ENCODE results near the gene CALML6. TPM values are rescaled to one million over a fixed set of nuclear protein-coding genes. Genes with fewer than 3 reads are reported as not detected.

The CALML6 gene
- under 1 TPM; 0.26 to 0.27 TPM for total RNA-seq

- intact Hi-C loops (cut with micrococcal nuclease), result loop anchor here (10.0 kb wide), 2 partner anchors 380 to 500 kb away; partner anchors contain the start of gene PEX10
- no peak for DNase-seq
- H3K36me3 Mint-ChIP-seq, result no peaks in the 10 kb centered on the region
- no peak within 1 kb of the TSS for H3K4me3 Mint-ChIP-seq
- no peak within 1 kb of the TSS for H3K27ac Mint-ChIP-seq
- POLR2A ChIA-PET, result no interaction called here
- peaks cover 1% of the 10 kb centered on the region for H3K27me3 Mint-ChIP-seq
- H3K9me3 Mint-ChIP-seq, result no peaks in the 10 kb centered on the region
- CTCF ChIA-PET, result no interaction called here
- H3K4me1 Mint-ChIP-seq (ENCODE audit: low read depth), result peaks cover 4% of the 10 kb centered on the region
Measured at GRCh38 chr1:1914971-1915692, at the start of gene CALML6. CALML6 (plus strand) TSS chr1:1915260; CDS start chr1:1915281, 21 bp downstream.

- Mint-ChIP-seq H3K9me3 (no peaks in the 10 kb centered on the region), H3K4me1 (ENCODE audit: low read depth) (peaks cover 60% of the 10 kb centered on the region), H3K27ac (no peak overlapping the region), H3K36me3 (peaks cover 11% of the 10 kb centered on the region), H3K27me3 (no peaks in the 10 kb centered on the region), H3K4me3 (no peak overlapping the region)
- ChIA-PET POLR2A (no interaction called here), CTCF (interaction anchor here (0.7 to 2.0 kb wide), 2 partner anchors 13 to 39 kb away, joined by 3 to 4 read pairs; no protein-coding TSS in a partner anchor)
- intact Hi-C loops (cut with micrococcal nuclease), result no loop called here
- DNase-seq, result no peak
Measured at GRCh38 chr1:1867164-1867563, 47.9 kb upstream of the CALML6 start.

- POLR2A ChIA-PET, result interaction anchor here (0.8 kb wide), 1 partner anchor 20 kb away, joined by 3 read pairs; no protein-coding TSS in a partner anchor
- DNase-seq, result no peak
- intact Hi-C loops (cut with micrococcal nuclease), result no loop called here
- H3K4me3 Mint-ChIP-seq, result no peak overlapping the region
- H3K27ac Mint-ChIP-seq, result peak overlapping the region; percentile 15
- H3K27me3 Mint-ChIP-seq, result no peaks in the 10 kb centered on the region
- H3K36me3 Mint-ChIP-seq, result peaks cover 14% of the 10 kb centered on the region
- H3K4me1 Mint-ChIP-seq (ENCODE audit: low read depth), result peaks cover 60% of the 10 kb centered on the region
- H3K9me3 Mint-ChIP-seq, result no peaks in the 10 kb centered on the region
- CTCF ChIA-PET, result no interaction called here
Measured at GRCh38 chr1:1869469-1869868, 45.6 kb upstream of the CALML6 start.

GRCh38 chr1:1872329-1872994, 42.6 kb upstream of the CALML6 start:
- POLR2A ChIA-PET, result no interaction called here
- DNase-seq, result no peak
- peaks cover 68% of the 10 kb centered on the region for H3K4me1 Mint-ChIP-seq (ENCODE audit: low read depth)
- H3K27ac Mint-ChIP-seq, result peak overlapping the region; percentile 13
- H3K36me3 Mint-ChIP-seq, result peaks cover 21% of the 10 kb centered on the region
- no peaks in the 10 kb centered on the region for H3K27me3 Mint-ChIP-seq
- H3K9me3 Mint-ChIP-seq, result no peaks in the 10 kb centered on the region
- H3K4me3 Mint-ChIP-seq, result no peak overlapping the region
- CTCF ChIA-PET, result no interaction called here
- intact Hi-C loops (cut with micrococcal nuclease), result no loop called here

GRCh38 chr1:1873186-1873585, 41.9 kb upstream of the CALML6 start:
- Mint-ChIP-seq H3K36me3 (peaks cover 21% of the 10 kb centered on the region), H3K4me1 (ENCODE audit: low read depth) (peaks cover 74% of the 10 kb centered on the region), H3K9me3 (no peaks in the 10 kb centered on the region), H3K4me3 (no peak overlapping the region), H3K27me3 (no peaks in the 10 kb centered on the region), H3K27ac (no peak overlapping the region)
- ChIA-PET CTCF (no interaction called here), POLR2A (no interaction called here)
- intact Hi-C loops (cut with micrococcal nuclease), result no loop called here
- DNase-seq, result no peak

DNA sequence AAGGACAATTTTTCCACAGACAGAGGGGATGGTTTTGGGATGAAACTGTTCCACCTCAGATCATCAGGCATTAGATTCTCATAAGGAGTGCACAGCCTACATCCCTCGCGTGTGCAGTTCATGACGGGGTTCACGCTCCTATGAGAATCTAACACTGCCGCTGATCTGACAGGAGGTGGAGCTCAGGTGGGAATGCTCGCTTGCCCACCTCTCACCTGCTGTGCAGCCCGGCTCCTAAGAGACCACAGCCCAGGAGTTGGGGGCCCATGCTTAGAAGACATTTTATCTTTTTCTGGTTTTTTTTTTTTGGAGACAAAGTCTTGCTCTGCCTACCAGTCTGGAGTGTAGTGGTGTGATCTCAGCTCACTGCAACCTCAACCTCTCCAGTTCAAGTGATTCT, 40.2 kb upstream of the CALML6 start:
- H3K27me3 Mint-ChIP-seq, result no peaks in the 10 kb centered on the region

GRCh38 chr1:1875932-1876331, 39.1 kb upstream of the CALML6 start:
- ChIA-PET CTCF (interaction anchor here (1.3 to 1.5 kb wide), 2 partner anchors 12 to 30 kb away, joined by 3 to 4 read pairs; no protein-coding TSS in a partner anchor), POLR2A (interaction anchor here (1.2 to 1.5 kb wide), 2 partner anchors 11 to 52 kb away, joined by 3 to 9 read pairs; no protein-coding TSS in a partner anchor)
- Mint-ChIP-seq H3K36me3 (peaks cover 28% of the 10 kb centered on the region), H3K27ac (peak overlapping the region; percentile 79), H3K9me3 (no peaks in the 10 kb centered on the region), H3K4me1 (ENCODE audit: low read depth) (peaks cover 78% of the 10 kb centered on the region), H3K27me3 (no peaks in the 10 kb centered on the region), H3K4me3 (no peak overlapping the region)
- peak; percentile 80 for DNase-seq
- intact Hi-C loops (cut with micrococcal nuclease), result loop anchor here (1.0 to 5.0 kb wide), 5 partner anchors 12 to 52 kb away; no protein-coding TSS in a partner anchor

More for the DNA sequence above, 40.2 kb upstream of the CALML6 start:
- CTCF ChIA-PET, result interaction anchor here (0.6 to 1.1 kb wide), 3 partner anchors 34 to 191 kb away, joined by 3 to 6 read pairs (median 5); no protein-coding TSS in a partner anchor
- no peak overlapping the region for H3K27ac Mint-ChIP-seq
- H3K4me3 Mint-ChIP-seq, result no peak overlapping the region
- peaks cover 80% of the 10 kb centered on the region for H3K4me1 Mint-ChIP-seq (ENCODE audit: low read depth)
- H3K36me3 Mint-ChIP-seq, result peaks cover 26% of the 10 kb centered on the region
- POLR2A ChIA-PET, result interaction anchor here (0.6 kb wide), 1 partner anchor 25 kb away, joined by 4 read pairs; no protein-coding TSS in a partner anchor
- intact Hi-C loops (cut with micrococcal nuclease), result loop anchor here (2.0 to 5.0 kb wide), 2 partner anchors 18 to 33 kb away; no protein-coding TSS in a partner anchor
- H3K9me3 Mint-ChIP-seq, result no peaks in the 10 kb centered on the region
- no peak for DNase-seq

DNA sequence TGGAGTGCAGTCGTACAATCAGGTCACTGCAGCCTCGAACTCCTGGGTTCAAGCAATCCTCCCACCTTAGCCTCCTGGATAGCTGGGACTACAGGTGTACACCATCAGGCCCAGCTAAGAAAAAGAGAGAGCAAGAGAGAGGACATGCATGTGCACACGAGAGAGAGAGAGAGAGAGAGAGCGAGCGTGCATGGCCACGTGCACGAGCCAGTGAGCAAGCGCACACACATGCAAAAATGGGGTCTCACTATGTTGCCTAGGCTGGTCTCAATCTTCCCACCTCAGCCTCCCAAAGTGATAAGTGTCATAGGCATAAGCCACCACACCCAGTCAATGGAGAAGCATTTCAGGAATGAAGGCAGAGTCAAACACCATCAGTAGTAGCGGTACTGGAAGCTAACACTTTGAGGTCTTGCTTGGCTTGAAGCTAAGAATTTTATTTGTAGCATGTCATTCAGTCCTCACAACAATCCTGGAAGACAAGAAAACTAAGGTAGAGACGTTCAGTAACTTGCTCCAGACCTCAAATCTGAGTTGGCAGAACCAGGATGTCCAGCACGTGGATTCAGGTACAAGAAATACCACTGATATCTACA, 38.6 kb upstream of the CALML6 start:
- DNase-seq, result no peak
- H3K27me3 Mint-ChIP-seq, result no peaks in the 10 kb centered on the region
- intact Hi-C loops (cut with micrococcal nuclease), result loop anchor here (1.0 to 5.0 kb wide), 4 partner anchors 12 to 52 kb away; no protein-coding TSS in a partner anchor
- H3K4me1 Mint-ChIP-seq (ENCODE audit: low read depth), result peaks cover 80% of the 10 kb centered on the region
- H3K27ac Mint-ChIP-seq, result peak overlapping the region; percentile 79
- H3K36me3 Mint-ChIP-seq, result peaks cover 28% of the 10 kb centered on the region
- ChIA-PET POLR2A (interaction anchor here (1.2 to 1.5 kb wide), 2 partner anchors 10 to 53 kb away, joined by 3 to 9 read pairs; no protein-coding TSS in a partner anchor), CTCF (interaction anchor here (1.3 to 1.5 kb wide), 2 partner anchors 11 to 29 kb away, joined by 3 to 4 read pairs; no protein-coding TSS in a partner anchor)
- H3K4me3 Mint-ChIP-seq, result no peak overlapping the region
- no peaks in the 10 kb centered on the region for H3K9me3 Mint-ChIP-seq

DNA sequence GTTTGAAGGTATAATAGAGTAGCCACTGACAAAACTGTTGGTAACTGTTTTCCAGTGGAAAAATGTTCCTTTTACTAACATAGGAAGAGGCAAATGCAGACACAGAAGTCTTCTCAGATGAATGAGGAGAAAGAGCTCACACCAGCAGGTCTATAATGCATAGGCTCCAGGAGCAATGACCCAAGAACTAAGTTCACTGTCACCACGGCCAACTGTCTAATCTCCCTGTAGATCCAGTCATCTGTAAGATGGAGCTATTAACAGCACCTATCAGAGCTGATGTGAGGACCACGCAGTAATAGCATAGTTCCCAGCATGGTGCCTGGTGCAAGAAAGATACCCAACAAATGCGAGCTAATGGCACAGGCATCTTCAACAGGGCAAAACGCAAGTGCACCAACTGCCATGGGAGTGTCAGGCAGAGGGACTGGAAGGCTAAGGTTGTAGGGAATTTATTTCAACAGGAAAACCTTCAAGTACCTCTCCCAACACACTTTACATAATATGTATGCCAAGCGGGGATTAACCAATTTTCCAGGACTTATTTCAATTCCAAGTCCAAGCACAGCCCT, 37.1 kb upstream of the CALML6 start:
- intact Hi-C loops (cut with micrococcal nuclease), result loop anchor here (5.0 kb wide), 1 partner anchor 36 kb away; no protein-coding TSS in a partner anchor
- Mint-ChIP-seq H3K4me1 (ENCODE audit: low read depth) (peaks cover 78% of the 10 kb centered on the region), H3K27ac (peak overlapping the region; percentile 59), H3K27me3 (no peaks in the 10 kb centered on the region), H3K4me3 (no peak overlapping the region), H3K9me3 (no peaks in the 10 kb centered on the region), H3K36me3 (peaks cover 22% of the 10 kb centered on the region)
- ChIA-PET CTCF (interaction anchor here (0.8 kb wide), 1 partner anchor 18 kb away, joined by 3 read pairs; no protein-coding TSS in a partner anchor), POLR2A (no interaction called here)
- no peak for DNase-seq

- Mint-ChIP-seq H3K4me1 (ENCODE audit: low read depth) (peaks cover 79% of the 10 kb centered on the region), H3K9me3 (no peaks in the 10 kb centered on the region), H3K4me3 (no peak overlapping the region), H3K27ac (no peak overlapping the region), H3K27me3 (no peaks in the 10 kb centered on the region), H3K36me3 (peaks cover 20% of the 10 kb centered on the region)
- CTCF ChIA-PET, result interaction anchor here (0.6 kb wide), 2 partner anchors 72 to 81 kb away, joined by 3 read pairs; no protein-coding TSS in a partner anchor
- no peak for DNase-seq
- POLR2A ChIA-PET, result no interaction called here
- intact Hi-C loops (cut with micrococcal nuclease), result loop anchor here (5.0 kb wide), 1 partner anchor 38 kb away; no protein-coding TSS in a partner anchor
Measured at GRCh38 chr1:1879942-1880341, 35.1 kb upstream of the CALML6 start.

- Mint-ChIP-seq H3K27ac (peak overlapping the region; percentile 14), H3K27me3 (no peaks in the 10 kb centered on the region), H3K36me3 (peaks cover 14% of the 10 kb centered on the region), H3K4me3 (no peak overlapping the region), H3K9me3 (no peaks in the 10 kb centered on the region), H3K4me1 (ENCODE audit: low read depth) (peaks cover 71% of the 10 kb centered on the region)
- intact Hi-C loops (cut with micrococcal nuclease), result no loop called here
- ChIA-PET POLR2A (interaction anchor here (0.6 kb wide), 1 partner anchor 33 kb away, joined by 3 read pairs; no protein-coding TSS in a partner anchor), CTCF (interaction anchor here (0.6 to 2.0 kb wide), 3 partner anchors 21 to 72 kb away, joined by 3 to 6 read pairs (median 3); no protein-coding TSS in a partner anchor)
- no peak for DNase-seq
Measured at GRCh38 chr1:1880617-1881312, 34.3 kb upstream of the CALML6 start.
